GM18511 (cell line): ENCODE data around the gene MED16.

Experiments
- ATAC-seq: cut with Tn5 transposase; IDR thresholded peaks from one replicate; pipeline ENCODE4 v1.9.1; 2021; ENCODE audit warnings: mild to moderate bottlenecking, moderate library complexity; ENCODE audit not compliant: unreplicated experiment

The MED16 gene, protein sequence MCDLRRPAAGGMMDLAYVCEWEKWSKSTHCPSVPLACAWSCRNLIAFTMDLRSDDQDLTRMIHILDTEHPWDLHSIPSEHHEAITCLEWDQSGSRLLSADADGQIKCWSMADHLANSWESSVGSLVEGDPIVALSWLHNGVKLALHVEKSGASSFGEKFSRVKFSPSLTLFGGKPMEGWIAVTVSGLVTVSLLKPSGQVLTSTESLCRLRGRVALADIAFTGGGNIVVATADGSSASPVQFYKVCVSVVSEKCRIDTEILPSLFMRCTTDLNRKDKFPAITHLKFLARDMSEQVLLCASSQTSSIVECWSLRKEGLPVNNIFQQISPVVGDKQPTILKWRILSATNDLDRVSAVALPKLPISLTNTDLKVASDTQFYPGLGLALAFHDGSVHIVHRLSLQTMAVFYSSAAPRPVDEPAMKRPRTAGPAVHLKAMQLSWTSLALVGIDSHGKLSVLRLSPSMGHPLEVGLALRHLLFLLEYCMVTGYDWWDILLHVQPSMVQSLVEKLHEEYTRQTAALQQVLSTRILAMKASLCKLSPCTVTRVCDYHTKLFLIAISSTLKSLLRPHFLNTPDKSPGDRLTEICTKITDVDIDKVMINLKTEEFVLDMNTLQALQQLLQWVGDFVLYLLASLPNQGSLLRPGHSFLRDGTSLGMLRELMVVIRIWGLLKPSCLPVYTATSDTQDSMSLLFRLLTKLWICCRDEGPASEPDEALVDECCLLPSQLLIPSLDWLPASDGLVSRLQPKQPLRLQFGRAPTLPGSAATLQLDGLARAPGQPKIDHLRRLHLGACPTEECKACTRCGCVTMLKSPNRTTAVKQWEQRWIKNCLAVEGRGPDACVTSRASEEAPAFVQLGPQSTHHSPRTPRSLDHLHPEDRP

DNA sequence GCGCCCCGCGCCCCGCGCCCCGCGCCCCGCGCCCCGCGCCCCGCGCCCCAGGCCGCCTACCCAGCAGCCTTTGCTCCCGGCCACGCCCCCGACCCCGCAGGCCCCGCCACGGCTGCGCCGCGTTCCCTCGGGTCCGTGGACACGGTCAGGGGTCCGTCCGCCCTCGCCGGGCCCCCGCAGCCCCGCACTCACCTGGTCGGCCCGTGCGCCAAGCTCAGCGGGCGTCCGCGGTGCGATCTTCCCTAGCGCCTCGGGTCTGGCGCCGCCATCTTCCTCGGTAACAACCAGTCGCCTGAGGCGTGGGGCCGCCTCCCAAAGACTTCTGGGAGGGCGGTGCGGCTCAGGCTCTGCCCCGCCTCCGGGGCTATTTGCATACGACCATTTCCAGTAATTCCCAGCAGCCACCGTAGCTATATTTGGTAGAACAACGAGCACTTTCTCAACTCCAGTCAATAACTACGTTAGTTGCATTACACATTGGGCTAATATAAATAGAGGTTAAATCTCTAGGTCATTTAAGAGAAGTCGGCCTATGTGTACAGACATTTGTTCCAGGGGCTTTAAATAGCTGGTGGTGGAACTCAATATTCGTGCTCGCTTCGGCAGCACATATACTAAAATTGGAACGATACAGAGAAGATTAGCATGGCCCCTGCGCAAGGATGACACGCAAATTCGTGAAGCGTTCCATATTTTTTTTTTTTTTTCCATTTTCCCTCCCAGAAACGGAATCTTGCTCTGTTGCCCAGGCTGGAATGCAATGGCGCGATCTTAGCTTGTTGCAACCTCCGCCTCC is at the start of gene MED16, which contains the start of gene RNU6-9:
TSS of gene MED16 (minus strand) at position 294 of the 796 bp plus-strand sequence. CDS start 2,056 bp downstream, outside the sequence.
TSS of gene RNU6-9 (plus strand) at position 591 of the 796 bp plus-strand sequence.
- peak; percentile 77 for ATAC-seq

DNA sequence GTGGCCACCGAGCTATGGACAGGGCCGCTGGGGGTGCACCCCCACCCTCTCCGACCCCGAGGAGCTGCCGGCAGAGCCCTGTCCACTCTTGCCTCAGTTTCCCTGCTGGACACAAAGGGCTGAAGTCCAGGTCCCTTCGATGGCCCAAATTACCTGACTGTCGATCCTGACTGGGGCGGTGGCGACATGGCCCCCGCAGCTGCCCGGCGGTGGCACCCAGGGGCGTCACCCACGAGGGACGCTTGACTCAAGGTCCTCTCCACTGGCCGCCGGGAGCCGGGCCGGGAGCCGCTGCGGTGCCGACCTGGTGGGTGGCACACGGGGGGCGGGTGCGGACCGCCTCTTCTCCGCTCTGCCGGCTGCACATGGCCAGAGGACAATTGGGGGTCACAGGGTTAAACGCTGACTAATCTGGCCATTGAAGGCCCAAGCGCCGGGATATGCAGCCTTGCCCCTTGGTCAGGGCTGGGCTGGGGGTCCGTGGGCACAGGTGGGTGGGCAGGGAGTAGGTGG is 49.2 kb upstream of the MED16 start:
- ATAC-seq, result no peak

DNA sequence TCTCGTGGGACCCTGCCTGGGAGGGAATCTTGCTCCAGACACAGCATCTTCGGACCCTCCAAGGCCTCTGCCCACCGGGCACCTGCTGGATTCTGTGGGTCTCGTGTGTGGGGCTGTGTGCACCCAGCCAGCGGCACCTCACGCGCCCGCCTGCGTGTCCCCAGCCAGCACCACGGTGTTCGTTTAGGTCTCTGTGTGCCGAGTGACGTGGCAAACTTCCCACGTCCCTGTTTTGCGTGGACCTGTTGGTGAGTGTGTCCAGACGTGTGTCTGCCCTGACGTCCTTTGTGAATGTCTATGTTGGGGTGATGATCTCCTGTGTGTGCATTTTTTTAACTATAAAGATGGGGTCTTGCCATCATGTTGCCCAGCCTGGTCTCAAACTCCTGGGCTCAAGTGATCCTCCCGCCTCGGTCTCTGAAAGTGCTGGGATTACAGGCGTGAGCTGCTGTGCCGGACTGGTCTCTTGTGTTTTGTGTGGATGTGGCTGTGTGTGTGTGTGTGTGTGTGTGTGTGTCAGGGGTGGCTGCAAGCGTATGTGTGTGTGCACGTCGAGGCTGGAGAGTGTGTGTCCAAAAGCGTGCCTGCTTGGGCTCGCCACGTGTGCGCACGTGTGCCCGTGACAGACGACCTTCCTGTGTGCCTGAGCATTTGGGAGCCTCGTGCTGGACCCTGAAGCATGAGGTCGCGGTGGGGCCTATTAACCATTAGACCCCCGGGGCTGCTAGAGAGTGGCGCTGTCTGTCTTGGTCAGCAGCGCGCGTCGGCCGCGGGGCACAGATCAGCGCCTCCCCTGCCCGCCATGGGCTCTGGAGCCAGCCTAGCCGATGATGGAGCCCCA is 48.5 kb upstream of the MED16 start:
- ATAC-seq, result peak; percentile 18

DNA sequence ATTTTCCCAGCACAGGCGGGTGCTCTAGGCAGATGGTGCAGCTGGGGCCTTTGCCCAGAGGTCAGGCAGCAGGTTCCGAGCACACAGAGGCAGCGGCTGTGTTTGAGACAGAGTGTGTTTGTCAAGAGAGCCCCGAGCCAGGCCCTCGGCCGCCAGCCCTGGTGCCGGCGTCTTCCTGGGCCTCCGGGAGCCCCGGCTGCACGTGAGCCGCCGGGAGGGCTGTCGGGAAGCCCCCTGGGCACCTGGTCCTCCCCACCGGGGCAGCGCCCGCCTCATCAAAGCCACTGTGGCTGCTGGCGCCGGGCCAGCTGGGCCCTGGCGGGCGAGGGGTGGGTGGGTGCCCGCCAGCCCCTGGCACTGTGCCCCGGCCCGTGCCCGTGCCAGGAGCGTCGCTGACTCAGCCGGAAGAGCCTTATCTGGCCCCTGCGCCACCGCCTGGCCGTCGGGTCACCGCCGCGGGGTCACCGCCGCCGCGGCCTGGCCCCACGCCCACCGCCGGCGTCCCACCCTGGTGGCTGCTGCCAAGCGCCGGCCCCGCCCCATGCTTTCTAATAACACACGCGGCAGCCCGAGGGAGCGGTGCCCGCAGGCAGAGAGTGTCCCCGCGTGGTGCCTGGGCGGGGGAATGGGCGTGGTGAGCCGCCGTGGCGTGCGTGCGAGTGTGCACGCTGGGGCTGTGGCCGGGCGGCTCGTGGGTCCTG is 47.8 kb upstream of the MED16 start:
- peak; percentile 58 for ATAC-seq

DNA sequence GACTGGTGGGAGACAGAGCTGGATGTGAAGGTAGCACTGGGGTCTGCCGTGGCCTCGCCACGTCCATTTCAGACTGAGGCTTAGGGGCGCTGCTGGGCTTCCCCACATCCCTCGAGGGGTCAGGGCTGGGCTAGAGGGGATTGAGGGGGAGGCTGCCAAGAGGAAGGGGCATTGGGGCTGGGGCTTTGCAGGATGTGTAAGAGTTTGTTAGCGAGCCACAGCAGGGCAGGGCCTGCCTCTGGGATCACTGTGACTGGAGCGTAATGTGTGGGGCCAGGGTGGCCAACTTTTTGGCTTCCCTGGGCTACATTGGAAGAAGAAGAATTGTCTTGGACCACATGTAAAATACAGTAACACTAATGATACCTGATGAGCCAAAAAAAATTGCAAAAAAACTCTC is 46.9 kb upstream of the MED16 start:
- ATAC-seq, result no peak

DNA sequence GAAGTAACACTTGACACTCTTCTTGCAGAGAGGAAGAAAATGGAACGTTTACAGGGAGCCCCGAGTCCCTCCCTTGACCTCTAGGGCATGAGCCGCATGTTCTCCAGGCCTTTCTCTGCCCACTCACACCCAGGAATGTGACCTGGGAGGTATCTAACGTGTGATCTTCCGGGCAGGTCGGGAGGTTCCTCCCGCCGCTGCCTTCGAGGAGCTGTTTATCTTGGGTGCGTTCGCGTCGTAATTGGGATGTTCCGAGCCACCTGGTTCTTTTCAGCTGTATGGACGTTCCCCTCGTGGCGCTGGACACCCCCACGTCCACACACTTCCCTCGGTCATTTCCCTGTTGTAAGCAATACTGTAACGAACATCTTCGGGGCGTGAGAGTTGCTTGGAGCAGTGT is 46.5 kb upstream of the MED16 start:
- ATAC-seq, result no peak

DNA sequence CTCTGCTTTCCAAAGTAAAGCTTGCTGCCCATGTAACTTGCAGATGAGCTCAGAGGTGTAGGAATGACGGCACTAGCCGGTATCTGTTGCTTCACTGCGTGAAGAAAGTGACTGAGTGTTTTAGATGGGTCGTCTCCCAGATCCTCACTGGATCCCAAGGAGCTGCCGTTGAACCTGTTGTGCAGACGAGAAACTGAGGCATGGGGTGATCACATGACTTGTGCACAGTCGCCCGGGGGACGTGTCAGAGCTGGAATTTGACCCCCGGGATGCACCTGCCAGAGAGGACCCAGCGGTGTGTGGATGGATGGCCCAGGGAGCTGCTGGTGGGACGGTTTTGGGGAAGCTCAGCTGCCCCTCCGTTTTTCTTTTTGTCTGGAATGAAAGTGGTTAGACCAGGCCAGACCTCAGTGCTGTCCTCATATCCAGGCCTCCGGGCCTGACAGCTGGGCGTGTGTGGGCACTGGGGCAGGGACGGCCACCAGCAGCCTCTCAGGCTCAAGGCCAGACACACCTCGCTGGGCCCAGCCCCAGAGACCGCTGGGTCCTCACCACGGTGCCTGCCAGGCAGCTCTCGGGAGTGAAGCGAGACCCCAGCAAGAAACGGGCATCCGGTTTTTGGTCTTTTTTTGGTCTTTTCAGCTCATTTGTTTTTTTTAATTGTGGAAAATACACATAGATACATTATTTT is 45.4 kb upstream of the MED16 start:
- no peak for ATAC-seq

DNA sequence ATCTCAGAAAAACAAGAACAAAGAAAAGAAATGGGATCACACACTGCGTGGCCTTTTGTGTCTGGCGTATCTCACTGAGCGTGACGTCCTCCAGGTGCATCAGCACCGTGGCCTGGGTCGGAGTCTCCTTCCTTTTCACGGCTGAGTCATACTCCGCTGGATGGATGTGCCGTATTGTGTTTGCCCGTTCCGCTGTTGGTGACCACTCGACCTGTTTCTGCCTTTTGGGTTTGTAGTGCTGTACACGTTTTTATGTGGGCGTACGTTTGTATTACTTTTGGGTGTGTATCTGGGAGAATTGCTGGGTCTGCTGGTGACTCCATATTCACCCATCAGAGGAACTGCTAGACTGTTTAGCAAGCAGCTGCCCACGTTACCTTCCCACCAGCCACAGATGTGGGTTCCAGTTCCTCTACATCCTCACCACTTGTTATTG is 44.3 kb upstream of the MED16 start:
- ATAC-seq, result no peak

DNA sequence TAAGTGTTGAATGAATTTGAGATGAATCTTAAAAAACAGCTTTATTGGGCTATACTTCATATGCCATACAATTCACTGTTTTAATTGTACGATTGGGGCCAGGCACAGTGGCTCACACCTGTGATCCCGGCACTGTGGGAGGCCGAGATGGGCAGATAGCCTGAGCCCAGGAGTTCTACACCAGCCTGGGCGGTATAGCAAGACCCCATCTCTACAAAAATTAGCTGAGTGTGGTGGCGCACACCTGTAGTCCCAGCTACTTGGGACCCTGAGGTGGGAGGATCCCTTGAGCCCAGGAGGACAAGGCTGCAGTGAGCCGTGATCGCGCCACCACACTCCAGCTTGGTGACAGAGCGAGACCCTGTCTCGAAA is 43.2 kb upstream of the MED16 start:
- no peak for ATAC-seq

DNA sequence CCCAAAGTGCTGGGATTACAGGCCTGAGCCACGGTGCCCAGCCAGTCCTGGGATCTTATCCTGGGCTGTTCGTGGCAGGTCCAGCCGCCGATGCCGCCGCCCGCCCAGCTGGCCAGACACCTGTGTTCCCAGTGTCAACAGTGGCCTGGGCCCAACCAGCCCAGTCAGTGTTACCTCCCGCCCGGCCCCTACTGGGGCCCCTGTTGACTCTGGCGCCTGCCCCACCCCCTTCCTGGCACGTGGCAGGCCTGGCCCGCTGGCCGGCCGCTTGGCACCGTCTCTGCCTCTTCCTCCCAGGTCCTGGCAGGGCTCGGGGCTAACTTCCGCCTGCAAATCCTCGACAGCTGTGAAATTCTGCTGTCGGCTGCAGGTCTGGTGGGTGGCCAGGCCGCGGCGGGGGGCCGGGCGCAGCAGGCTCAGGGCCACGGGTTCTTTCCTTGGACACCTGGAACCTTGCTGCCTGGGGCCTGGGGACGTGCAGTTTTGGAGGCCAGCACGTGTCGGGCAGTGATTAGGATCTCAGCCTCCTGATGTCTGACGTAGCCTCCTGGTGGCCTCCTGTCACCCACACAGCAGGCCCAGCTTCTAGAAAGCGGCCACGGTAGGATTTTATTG is 42.0 kb upstream of the MED16 start:
- ATAC-seq, result no peak

DNA sequence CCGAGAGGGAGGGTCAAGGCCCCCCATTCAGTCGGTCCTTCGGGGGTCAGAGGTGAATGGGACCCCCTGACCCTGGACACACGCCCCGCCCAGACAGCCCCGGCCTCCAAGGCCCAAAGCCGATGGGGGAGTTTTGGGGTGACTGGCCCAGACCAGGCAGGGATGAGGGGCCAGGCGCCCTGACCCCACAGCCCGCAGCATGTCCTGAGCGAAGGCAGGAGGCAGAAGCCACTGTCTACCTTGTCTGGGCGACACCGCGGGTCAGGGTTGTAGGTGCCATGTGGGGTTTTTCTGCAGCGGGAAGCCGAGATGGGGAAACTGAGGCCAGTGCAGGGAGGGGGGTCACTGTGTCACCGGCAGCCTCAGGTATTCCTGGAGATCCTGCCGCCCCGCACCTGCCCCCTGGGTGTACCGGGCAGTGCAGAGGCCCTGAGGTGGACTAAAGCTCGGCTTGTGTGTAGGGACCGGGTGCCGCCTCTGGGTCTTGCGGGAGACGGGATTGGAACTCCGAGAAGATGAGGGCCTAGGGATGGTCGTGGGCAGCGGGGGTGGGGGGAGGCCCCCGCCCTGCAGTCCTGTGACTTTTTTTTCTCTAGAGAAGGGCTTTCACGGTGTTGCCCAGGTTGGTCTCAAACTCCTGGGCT is 41.3 kb upstream of the MED16 start:
- no peak for ATAC-seq

DNA sequence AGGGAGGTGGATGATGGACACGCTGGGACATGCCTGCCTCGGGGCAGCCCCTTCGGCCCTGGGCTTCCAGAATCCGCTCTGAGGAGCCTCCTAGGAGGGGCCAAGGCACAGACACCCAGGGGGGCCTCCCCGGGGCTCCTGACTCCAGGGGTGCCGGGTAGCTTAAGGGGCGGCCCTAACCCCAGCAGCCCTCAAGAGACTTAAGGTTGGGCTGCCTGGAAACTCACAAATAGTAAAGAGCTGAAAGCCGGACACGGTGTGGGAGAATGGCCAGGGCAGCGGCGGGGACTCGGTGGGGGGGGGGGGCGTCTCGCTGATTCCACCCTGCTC is 40.5 kb upstream of the MED16 start:
- no peak for ATAC-seq

DNA sequence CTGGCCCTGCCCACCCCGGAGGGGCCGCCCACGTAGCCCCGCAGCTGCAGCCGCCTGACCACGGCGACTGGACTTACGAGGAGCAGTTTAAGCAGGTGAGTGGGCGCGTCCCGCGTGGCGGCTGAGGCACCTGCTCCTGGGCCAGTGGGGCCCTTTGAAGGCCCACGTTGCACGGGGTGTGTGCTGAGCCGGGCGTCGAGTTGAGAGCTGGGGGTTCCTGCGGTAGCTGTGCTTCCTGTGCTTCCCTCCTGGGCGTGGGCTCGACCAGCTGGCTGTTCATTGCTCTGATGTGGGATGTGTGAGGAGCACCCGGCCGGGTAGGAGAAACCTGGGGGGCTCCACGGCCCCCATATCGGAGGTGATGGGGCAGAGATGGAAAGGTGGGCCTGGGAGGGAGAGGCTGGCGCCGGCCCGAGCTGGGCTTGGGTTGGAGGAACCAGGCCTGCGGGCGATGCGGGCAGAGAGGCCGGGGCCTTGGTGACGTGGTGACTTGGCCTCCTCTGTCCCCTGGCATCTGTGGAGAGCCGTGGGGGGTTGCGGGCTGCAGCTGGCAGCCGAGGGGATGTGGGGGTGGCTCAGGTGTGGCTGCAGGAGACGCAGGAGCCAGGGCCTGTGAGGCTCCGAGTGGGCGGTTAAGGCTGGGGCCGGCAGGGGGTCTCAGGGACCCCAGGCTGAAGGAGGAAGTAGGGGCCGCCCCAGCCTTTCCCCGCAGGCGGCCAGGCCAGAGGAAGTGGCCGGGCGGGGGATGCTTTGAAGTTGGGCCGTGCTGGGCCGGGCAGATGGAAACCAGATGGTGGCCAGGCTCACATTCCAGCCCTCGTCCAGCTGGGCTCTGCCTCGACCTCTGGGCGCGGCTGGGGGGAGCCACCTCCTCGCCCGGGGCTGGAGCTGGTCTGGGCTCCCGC is 39.9 kb upstream of the MED16 start:
- no peak for ATAC-seq

DNA sequence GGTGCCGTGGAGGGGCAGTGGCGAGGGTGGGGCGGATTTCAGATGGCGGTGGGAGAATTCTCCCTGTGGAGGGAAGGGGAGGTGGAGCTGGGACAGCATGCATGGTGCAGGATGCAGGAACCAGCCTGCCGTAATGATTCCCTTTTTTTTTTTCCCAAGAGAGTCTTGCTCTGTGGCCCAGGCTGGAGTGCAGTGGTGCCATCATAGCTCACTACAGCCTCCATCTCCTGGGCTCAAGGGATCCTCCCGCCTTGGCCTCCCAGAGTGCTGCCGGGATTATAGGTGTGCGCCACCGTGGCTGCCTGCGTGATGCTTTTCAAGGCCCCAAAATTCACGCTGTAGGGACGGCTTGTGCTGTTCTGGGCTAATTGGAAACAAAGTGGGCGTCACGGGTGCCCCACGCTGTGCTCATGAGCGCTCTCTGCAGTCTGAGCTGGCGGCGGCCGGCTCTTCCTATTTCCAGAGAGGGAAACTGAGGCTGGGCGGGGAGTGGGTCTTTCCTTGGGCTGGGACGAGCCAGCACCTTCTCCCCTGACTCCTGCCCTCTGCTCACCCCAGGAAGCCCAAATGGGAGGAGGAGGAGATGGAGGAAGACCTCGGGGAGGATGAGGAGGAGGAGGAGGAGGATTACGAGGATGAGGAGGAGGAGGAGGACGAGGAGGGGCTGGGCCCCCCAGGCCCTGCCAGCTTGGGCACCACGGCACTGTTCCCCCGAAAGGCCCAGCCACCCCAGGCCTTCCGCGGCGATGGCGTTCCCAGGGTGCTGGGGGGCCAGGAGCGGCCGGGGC is 39.1 kb upstream of the MED16 start:
- ATAC-seq, result no peak

DNA sequence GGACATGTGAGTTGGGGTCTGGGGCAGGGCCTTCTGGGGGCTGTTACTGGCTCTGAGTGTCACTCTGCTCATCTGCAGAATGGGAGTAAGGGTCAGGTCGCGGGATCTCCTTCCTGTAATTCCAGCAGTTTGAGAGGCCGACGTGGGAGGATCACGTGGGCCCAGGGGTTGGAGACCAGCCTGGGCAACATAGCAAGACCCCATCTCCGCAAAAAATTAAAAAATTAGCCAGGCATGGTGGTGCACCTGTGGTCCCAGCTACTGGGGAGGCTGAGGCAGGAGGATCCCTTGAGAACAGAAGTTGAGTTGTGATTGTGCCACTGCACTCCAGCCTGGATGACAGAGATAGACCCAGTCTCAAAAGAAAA is 36.9 kb upstream of the MED16 start:
- no peak for ATAC-seq

DNA sequence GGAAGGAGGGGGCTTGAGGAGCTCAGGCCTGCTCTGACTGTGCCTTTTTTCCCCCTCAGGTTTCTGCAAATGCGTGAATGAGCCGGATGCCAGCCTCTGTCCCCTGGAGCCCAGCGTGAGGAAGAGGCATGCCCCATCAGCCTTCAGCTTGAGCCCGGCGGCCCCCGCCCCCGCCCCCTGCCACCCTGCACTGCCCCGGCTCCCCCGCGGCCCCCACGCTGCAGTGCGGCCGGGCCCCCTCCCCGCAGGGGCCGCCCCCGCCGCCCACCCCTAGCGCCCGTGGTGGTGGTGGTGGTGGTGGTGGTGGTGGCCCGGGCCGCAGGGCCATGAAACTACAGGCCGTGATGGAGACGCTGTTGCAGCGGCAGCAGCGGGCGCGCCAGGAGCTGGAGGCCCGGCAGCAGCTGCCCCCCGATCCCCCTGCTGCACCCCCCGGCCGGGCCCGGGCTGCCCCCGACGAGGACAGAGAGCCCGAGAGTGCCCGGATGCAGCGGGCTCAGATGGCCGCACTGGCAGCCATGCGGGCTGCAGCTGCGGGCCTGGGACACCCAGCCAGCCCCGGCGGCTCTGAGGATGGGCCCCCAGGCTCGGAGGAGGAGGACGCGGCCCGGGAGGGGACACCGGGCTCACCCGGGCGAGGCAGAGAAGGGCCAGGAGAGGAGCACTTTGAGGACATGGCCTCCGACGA is 36.4 kb upstream of the MED16 start:
- ATAC-seq, result no peak
